ENCODE data around the gene ANKRD29.

ANKRD29 gene, protein sequence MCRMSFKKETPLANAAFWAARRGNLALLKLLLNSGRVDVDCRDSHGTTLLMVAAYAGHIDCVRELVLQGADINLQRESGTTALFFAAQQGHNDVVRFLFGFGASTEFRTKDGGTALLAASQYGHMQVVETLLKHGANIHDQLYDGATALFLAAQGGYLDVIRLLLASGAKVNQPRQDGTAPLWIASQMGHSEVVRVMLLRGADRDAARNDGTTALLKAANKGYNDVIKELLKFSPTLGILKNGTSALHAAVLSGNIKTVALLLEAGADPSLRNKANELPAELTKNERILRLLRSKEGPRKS

GRCh38 chr18:23662309-23663263 is at the start of gene ANKRD29:
TSS of gene ANKRD29 (minus strand) at chr18:23662911. CDS start at chr18:23662730, 181 bp downstream.
- peak in 1 of 2 donors; percentile 18 for DNase-seq (ENCODE audit: low read depth in 2 of 2)

DNA sequence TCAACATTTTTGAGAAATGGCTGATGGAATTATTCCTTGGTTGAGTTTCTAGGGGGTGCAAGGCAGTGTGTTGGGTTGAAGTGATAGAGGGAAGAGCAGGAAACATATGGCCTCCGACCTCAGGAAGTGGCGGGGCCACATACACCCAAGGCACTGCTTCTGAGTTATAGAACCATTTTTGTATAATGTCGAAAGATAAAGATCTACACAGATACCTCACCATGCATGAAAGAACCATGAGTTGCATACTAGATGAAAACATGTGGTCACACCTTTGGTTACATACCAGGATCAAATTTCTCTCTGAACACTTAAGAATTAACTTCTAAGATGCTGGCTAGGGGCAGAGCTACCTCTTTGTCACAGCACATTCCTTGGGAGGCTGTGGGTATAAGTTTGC is 49.7 kb upstream of the ANKRD29 start:
- no peak for DNase-seq (ENCODE audit: low read depth in 2 of 2)

DNA sequence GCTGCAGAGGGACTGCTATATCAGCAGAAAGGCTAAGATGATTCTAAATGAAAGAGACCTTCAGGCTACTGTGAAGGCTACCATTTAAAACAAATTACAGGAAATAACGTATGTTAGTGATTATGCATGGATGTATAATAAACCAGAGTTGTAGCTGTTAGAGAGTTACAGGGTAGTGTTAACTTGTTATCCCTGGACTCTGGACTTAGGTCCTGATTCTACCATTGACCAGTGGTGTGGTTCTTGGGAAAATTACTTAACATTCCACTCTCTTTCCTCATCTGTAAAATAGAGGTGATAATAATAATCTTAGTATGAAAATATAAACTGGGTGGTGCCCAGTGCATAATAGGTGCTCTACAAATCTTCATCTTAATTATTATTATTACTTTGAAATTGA is 48.7 kb upstream of the ANKRD29 start:
- DNase-seq (ENCODE audit: low read depth in 2 of 2): no peak

- no peak for DNase-seq (ENCODE audit: low read depth in 2 of 2)
These were observed 48.2 kb upstream of the ANKRD29 start for GRCh38 chr18:23710946-23711345.

DNA sequence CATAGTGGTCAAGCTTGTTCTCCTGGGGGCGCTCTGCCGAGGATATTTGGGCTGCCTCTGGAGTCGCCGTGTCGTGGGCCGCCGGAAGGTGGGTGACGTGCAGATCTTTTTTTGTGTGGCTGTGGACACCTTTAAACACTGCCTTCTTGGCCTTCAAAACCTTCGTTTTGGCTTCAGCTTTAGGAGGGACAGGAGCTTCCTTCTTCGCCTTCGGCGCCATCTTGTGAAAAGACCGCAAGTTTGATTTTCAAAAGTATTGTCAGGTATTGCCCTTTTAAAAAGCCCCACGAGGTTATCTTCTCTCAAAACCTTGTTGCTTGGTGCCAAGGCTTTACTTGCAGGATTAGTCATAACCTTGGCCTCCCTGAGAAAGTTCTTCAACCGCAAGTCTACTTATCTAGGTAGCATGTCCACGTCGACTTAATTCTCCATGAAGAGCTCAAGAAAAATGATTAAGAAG is 47.4 kb upstream of the ANKRD29 start:
- no peak for DNase-seq (ENCODE audit: low read depth in 2 of 2)

GRCh38 chr18:23706971-23707640 is 44.4 kb upstream of the ANKRD29 start:
- no peak for DNase-seq (ENCODE audit: low read depth in 2 of 2)

DNA sequence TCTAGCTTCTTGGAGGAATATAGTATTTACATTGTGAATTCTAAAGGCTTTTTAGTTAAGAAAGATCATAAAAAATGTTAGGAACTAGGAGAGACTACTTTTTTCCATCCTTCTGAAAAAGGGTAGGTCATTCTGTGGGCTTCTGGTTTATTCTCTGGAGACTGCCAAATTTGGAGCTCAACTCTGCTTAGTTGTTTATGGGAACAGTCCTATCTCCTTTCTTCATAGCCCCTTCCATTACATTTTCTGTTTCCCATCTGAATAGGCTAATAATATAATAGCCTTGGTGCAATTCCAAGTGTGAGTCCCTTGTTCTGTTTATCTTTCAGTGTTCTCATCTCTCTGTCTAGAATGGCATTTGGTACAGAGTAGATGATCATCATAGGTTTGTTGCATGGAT is 42.1 kb upstream of the ANKRD29 start:
- DNase-seq (ENCODE audit: low read depth in 2 of 2): no peak

DNA sequence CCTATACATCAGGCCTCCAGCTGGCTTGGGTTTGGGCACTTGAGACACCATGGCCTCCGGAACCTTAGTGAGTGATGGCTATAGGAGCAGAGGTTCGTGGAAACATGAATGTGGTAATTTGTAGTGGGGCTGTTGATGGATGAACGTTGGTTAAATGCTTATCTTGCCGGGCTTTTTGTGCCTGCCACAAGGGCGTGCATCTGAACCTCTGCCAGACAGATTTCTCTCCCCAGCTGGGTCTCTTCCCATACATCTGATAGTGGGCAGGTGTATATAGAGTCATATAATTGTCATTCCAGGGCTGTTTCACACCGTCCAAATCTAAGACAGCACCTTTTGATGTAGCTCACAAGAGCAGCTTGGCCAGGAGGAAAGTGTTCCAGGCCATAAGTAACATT is 41.3 kb upstream of the ANKRD29 start:
- DNase-seq (ENCODE audit: low read depth in 2 of 2): no peak

- DNase-seq (ENCODE audit: low read depth in 2 of 2): no peak
These were observed 40.6 kb upstream of the ANKRD29 start for GRCh38 chr18:23703057-23703986.

GRCh38 chr18:23702606-23703005 is 39.9 kb upstream of the ANKRD29 start:
- no peak for DNase-seq (ENCODE audit: low read depth in 2 of 2)

DNA sequence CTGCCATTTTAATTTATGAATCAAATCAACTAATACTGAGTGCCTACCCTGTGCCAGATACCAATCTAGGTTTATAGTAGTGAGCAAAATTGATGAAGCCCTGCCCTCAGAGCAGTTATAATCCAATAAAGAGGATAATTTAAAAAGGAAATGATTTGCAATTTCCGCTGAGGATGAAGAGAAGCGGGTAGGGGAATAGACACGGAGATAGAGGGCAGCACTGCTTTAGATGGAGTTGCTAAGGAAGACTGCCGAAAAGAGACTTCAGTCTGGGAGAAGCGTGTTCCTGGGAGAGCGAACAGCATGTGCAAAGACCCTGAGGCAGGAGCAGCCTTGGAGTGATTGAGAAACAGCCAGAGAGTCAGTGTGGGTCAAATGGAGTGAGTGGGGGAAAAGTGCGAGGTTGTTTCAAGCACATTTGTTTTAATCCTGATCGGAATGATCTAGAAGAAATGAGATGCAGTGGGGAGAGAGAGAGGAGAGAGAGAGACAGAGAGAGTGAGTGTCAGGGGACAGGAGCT is 38.9 kb upstream of the ANKRD29 start:
- no peak for DNase-seq (ENCODE audit: low read depth in 2 of 2)

DNA sequence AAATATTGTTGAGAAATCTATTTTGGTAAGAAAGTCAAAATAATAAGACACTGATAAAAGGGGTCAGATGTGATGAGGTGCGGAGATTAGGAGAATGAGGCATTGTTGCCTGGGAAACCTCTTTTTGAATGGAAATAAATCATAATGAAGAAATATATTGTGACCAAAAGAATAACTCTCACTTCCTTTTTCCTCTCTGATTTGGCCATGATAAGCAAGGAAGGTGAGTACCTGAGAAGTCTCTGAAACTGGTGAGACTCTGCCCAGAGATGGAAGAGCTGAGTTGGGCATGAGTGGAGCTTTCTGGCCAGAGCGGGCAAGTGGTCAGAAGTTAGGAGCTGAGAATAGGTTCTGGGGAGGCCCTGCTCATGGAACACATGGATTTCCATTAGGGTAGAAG is 38.3 kb upstream of the ANKRD29 start:
- no peak for DNase-seq (ENCODE audit: low read depth in 2 of 2)

DNA sequence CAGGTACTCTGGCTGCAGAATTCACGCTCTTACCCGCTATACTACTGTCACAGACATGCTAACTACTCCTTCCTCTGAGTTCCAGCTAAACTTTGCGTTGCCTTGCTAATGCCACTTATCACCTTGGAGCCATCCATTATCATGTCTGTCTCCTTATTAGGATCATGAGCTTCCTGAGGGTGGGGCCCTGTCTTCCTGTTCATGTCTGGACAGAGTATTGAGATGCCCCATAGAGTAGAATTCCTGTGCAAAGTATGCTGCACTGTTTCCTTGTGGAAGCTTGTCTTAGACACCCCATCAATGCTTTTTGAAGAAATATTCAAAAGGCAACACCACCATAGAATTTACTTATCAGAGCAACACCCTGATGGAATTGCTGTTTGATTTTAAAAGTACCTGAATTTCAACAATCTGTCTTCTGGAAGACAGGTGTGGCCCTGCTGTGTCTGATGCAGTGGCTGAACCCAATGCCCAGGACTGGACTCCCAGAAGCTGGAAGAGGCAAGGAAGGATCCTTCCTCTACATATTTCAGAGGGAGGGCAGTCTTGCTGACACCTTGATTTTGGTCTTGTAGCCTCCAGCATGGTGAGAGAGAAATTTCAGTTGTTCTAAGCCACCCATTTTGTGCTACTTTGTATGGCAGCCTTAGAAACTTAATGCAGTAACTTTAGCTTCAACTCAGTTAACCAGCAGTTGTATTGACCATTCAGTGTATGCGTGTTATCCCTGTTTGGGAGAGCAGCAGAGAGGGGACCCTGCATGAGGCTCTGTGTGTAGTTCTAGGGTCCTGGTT is 32.1 kb upstream of the ANKRD29 start:
- no peak for DNase-seq (ENCODE audit: low read depth in 2 of 2)

- no peak for DNase-seq (ENCODE audit: low read depth in 2 of 2)
These were observed 31.1 kb upstream of the ANKRD29 start for GRCh38 chr18:23693846-23694245.

DNA sequence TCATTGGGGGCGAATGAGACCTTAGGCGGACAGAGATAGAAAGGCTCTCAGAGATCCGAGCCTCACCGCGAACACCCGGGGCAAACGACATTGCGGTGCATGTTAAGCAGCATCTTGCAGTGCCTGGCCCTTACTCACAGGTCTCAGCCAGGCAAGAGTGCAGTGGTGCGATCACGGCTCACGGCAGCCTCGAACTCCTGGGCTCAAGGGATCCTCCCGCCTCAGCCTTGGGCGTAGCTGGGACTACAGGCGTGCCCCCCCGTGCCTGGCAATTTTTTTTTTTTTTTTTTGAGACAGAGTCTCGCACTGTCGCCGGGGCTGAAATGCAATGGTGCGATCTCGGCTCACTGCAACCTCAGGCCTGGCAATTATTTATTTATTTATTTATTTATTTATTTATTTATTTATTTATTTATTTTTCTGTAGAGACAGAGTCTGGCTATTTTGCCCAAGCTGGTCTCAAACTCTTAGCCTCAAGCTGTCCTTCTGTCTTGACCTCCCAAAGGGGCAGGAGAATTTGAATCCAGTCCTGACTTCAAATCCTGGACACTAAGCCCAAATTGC is 27.9 kb upstream of the ANKRD29 start:
- DNase-seq (ENCODE audit: low read depth in 2 of 2): no peak

- DNase-seq (ENCODE audit: low read depth in 2 of 2): no peak
These were observed 27.1 kb upstream of the ANKRD29 start for GRCh38 chr18:23689616-23690504.

- no peak for DNase-seq (ENCODE audit: low read depth in 2 of 2)
These were observed 26.4 kb upstream of the ANKRD29 start, which contains the start of gene LAMA3 for GRCh38 chr18:23689031-23689615. TSS of gene LAMA3 (plus strand) at chr18:23689453. CDS start at chr18:23689684, 231 bp downstream.

DNA sequence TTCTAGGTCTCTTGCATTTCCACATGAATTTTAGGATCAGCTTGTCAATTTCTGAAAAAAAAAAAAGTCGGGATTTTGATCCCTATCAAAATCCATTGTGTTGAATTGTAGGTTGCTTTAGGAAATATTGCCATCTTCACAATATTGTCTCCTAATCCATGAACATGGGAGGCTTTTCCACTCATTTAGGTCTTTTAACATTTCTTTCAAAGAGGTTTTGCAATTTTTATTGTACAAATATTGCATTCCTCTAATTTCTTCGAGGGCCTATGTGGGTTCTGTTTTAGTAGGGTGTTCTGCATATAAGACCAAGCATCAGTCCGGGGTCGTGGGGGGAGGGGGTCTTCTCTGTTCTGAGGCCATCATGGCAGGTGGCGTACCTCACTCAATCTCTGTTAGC is 25.8 kb upstream of the ANKRD29 start:
- no peak for DNase-seq (ENCODE audit: low read depth in 2 of 2)

Data from stimulated activated CD8-positive, alpha-beta memory T cell treated with anti-CD3 and anti-CD28 coated beads, Interleukin-2, amount 100 ng/mL, for 1 hour (primary cell).